CD4-positive, alpha-beta T cell treated with Interleukin-10 for 1 hour (primary cell): Measurements from ENCODE around the gene UBE2S.
"Not testable (repeated sequence)": the region's sequence is repeated elsewhere in the genome, so short reads cannot be mapped to it uniquely, and the experiment has no call there.

Experiments used
- DNase-seq: peaks from one replicate; pipeline ENCODE4 v3.0.0-alpha.2; 2020

The UBE2S gene

DNA sequence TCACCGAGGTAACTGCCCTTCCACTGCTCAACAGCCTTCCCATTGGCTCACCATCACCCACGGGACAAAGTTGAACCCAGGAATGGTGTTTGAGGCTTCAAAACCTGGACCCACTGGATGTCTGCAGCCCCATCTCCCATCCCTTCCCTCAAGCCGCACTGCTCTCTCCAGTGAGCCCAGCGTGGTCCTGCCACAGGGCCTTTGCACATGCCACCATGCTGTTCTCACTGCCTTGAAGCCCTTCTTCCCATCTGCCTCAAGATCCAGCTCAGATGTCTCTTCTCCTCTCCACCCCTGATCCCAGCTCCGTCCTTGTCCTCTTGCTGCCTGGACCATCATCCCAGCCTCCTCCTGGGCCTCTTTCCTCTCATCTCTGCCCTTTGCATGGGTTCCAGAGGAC is 31.5 kb upstream of the UBE2S start:
- DNase-seq: no peak

DNA sequence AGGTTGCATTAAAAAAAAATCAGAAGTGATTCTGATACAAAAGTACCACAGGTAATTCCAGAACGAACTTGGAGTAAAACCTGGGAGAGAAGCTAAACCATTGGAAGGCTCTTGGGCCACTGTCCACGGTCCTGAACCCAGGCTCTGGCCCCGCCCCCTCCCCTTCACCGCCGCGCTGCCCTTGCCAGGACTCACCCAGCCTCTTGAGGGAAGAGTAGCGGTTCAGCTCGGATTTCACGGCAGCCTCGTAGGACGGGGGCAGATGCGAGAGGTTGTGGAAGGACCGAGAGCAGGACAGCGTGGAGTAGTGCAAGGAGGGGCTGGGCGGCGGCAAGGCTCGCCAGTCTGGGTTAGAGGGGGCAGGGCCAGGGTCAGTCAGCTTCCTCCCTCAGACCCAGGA is 29.8 kb upstream of the UBE2S start:
- DNase-seq: peak; percentile 19

GRCh38 chr19:55436847-55437246 is 29.3 kb upstream of the UBE2S start:
- no peak for DNase-seq

GRCh38 chr19:55435020-55435419 is 27.4 kb upstream of the UBE2S start:
- no peak for DNase-seq

GRCh38 chr19:55434356-55434919 is 26.9 kb upstream of the UBE2S start:
- no peak for DNase-seq

DNA sequence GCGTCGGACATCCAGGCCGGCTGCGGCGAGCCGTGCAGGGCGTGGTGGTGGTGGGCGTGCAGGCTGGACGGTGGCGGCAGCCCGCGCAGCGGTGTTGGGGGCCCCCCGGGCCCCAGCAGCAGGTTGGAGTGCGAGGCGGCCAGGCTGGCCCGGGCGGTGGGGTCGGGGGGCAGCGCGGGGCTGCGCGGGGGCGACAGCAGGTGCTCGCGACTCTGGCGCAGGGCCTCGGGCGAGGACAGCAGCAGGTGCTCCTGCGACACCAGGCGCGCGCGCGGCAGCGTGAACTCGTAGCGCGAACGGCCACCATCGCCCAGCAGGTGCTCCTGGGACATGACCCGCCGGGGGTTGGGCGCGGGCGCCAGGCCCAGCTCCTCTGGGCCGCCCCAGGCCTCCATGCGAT is 25.7 kb upstream of the UBE2S start:
- DNase-seq: no peak

DNA sequence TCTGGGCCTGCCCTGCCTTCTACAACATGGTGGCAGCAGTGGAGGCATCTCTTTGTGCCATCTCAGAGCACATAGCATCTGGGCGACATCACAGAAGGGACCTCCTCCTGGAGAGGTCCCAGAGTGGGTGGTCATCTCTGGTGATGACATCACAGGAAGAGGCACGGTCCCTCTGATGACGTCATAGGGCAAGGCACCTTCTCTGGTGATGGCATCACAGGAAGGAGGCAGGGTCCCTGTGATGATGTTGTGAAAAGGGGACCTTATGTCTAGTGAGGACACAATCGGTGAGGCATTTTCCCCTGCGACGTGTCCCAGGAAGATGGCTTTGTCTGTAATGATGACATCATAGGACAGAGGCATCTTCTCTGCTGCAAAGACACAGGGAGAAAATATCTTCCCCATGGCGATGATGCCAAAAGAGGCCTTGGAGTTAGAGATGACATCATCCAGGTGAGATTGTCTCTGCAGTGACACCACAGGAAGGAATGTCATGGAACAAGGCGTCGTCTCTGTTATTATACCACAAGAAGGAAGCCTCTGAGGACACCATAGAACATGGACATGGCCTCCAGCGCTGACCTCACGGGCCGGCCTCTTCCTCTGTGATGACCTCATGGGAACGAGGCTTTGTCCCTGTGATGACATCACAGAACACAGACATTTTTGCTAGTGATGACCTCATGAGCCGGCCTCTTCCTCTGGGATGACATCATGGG is 24.8 kb upstream of the UBE2S start:
- no peak for DNase-seq

GRCh38 chr19:55431183-55431582 is 23.6 kb upstream of the UBE2S start:
- DNase-seq: no peak

GRCh38 chr19:55426042-55426441 is 18.5 kb upstream of the UBE2S start:
- DNase-seq: no peak

GRCh38 chr19:55424518-55424917 is 16.9 kb upstream of the UBE2S start:
- no peak for DNase-seq

DNA sequence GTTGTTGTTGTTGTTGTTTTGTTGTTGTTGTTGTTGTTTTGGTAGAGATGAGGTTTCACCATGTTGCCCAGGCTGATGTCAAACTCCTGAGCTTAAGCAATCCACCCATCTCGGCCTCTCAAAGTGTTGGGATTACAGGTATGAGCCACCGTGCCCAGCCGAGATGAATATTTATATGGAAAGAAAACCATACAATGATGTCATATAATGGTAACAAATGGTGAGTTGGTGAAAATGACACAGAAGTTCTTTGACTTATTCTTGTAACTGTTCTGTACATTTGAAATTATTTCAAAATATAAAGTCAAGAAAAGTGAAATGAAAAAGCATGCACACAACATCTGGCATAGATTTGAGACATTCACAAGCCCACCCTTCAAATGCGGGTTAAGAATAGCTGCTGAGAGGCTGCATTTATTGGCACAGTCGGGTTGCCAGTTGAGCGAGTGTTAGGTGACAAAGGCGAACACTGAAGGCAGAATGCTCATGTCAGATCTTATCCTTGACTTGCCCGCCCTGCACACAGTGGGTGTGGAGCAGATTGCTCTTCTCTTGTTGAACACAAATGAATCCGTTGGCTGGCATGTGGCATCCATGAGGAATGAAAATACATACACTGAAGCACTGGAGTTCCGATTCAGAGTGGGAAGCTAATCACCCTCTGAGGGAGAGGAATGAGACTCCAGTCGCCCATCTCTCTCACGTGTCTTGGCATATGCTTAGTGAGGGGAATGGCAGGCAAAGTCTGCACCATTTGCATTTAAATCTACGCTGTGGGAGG is 15.8 kb upstream of the UBE2S start:
- no peak for DNase-seq

- DNase-seq: peak; percentile 59
Observed at GRCh38 chr19:55421281-55421680, 13.7 kb upstream of the UBE2S start.

DNA sequence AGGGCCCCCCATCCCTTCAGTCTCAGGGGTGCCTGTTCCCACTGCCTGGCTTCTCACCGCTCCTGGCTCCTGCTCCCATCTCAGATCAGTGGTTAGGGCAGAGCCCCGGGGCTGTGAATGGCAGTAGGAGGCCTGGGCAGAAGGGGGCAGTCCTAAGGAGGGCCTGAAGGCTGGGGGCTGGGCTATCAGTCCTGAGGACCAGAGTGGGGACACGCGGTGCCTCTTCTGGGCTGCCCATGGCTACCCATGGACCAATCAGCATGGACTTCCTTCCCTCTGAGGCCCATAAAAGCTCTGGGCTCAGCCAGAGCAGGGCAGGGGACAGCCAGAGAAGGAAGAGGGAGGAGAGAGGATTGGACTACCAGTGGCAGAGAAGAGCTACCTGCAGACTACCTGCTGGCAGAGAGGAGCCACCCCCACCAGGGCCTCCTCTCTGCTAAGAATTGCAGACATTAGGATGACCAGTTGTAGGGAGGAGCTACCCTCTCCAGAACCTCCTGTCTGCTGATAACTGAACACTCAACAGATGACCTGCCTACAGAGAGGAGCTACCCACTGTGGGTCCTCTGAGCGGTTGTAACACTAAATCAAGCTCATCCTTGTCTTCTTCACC is 12.1 kb upstream of the UBE2S start:
- DNase-seq: no peak

DNA sequence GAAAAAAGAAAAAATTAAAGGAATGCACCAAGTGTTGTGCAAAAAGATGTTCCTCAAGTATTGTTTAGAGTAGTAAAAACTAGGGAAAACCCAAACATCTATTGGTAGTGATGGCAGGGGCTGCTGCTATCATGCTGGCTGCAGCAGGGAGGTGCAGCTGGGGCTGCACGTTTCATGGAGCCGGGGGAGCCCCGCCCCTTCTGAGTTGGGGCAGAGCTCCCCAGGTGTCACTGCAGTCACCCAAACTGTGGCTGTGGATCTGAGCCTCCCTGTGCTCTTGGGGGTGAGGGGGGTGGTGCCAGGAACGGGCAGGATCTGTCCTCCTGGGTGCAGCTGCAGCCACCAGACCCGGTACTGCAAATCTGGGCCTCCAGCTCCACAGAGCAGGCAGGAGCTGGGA is 11.5 kb upstream of the UBE2S start:
- DNase-seq: no peak

GRCh38 chr19:55418185-55418584 is 10.6 kb upstream of the UBE2S start:
- peak; percentile 76 for DNase-seq

DNA sequence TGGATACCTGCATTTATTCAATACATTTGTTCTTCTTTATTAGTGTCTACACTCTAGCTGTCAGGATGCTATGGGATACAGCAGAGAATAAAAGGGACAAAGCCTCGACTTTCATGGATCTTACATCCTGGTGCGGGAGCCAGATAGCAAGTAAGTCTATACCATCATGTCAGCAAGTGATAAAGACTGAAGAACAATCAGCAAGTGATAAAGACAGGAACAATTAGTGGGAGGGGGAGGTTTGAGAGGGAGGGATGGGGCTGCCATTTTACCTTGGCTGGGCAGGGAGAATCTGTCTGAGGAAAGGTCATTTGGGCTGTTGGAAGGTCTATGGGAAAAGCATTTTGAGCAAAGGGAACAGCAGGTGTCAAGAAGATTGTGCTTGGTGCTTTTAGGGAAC is 2.6 kb upstream of the UBE2S start:
- DNase-seq: no peak

DNA sequence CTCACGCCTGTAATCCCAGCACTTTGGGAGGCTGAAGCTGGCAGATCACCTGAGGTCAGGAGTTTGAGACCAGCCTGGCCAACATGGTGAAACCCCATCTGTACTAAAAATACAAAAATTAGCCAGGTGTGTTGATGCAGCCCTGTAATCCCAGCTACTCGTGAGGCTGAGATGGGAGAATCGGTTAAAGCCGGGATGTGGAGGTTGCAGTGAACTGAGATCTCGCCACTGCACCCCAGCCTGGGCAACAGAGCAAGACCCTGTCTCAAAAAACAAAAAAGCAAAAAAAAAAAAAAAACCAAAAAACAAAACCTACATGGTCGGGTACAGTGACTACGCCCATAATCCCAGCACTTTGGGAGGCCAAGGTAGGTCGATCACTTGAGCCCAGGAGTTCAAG is 1.6 kb upstream of the UBE2S start:
- DNase-seq: not testable (repeated sequence)

DNA sequence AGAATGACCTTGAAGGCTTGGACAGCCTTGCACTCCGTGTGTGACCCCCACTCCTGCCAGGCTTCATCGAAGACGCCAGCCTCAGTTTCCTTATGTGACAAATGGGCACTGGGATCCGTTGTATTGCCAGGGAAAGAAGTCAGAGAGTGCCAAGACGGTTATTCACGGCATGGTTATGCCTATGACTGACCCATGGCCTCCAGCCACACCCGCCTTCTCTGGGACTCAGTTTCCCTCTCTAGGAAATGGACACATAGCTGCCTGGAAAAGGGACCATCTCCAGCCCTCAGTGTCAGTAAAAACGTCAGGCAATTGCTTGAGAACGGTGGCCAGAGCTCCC is 915 bp upstream of the UBE2S start:
- DNase-seq: no peak

DNA sequence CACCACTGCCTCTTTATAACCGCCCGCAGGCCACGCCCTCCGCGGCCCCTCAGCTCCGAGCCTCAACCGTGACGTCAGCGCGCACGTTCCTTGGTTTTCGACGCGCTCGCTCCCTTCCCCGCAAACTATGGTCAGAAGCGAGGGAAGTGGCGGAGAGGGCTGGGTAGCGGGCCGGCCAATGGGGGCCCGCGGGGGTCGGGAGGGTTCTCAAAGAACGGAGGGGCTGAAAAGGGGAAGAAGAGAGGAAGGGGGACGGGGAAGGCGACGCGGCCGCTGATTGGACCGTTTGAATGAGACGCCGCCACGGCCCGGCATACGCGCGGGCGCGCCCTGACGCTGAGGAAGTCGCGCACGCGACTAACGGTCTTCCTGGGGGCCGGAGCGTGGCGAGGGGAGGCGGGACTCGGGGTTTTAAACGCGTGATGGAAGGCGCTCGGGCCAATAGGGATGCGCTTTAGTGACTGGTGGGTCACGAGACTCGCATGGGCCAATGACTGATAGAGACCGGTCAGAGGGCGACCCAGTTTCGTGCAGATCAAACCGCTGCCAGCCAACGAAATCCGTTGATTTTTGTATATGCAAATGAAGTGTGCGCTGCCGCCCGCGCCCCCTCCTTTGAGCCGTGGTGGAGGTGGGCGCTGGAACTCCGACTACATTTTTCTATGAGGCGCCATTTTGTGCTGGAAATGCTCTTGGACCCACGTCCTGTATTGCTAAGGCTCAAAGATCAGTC is 378 bp upstream of the UBE2S start:
- DNase-seq: peak; percentile 99

DNA sequence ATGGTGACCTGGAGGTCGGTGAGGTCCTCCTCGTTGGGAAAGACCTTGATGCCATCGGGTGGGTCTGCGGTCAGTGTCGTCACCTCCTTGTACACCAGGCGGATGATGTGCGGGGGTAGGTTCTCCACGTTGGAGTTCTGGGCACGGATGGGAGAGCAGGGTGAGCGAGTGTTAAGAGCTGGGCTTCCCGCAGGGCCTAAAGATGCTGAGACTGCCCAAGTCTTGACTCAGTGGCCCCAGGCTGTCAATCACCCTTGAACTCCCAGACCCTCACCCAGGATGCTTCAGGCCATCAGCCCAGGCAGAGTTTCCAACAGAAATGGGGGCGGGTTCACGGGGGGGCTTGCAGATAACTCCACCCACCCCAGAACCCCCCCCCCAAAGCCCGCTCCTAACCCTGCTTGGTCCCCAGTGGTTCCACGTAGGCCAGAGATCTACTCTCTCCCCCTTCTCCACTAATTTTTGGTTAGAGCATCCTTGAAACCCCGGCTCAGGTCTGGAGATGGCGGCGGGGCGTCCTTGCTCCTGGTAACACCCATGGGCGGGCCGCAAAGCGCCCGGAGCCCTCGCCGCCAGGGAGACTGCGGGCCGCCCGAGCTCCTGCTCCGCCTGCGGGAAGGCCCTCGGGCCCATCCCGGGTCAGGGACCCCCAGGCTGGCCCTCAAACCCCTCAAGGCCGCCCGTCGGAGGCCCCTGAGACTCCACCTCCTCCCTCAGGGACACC is 600 bp downstream of the UBE2S start:
- DNase-seq: peak; percentile 20

- peak; percentile 19 for DNase-seq
Observed at GRCh38 chr19:55406091-55406825, 1.3 kb downstream of the UBE2S start.

DNA sequence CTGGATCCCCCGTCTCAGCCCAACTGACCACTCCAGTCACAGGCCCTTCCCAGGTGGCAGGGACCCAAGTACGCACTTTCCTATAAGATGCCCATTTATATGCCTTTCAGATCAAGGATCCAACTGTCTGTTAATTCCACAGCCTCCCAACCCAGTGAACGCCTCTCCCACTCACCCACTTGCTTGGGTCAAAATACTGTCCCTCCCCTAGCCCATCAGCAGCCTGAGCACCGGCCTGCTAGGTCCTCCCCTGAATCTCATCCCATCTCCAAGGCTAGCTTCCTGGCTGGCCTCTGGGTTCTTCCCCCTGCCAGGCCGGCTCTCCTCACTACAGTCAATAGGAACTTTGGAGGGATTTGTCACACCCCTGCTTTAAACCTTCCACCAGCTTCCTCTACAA is 1.9 kb downstream of the UBE2S start:
- no peak for DNase-seq
